Measurements from ENCODE around the gene GPRC5D.

Gene GPRC5D

GRCh38 chr12:12960639-12961209 lies 8.8 kb upstream of the GPRC5D start:
- no peak for TF ChIP-seq CTCF (IDR thresholded peaks at IDR 0.05)

GRCh38 chr12:12958886-12959285 lies 6.9 kb upstream of the GPRC5D start:
- TF ChIP-seq CTCF (IDR thresholded peaks at IDR 0.05), result no peak

- no peak for TF ChIP-seq CTCF (IDR thresholded peaks at IDR 0.05)
Measured at GRCh38 chr12:12954878-12955625, 3.1 kb upstream of the GPRC5D start.

- TF ChIP-seq CTCF (IDR thresholded peaks at IDR 0.05), result no peak
Measured at GRCh38 chr12:12954356-12954755, 2.4 kb upstream of the GPRC5D start.

- no peak for TF ChIP-seq CTCF (IDR thresholded peaks at IDR 0.05)
Measured at GRCh38 chr12:12951504-12951903, 466 bp downstream of the GPRC5D start.

GRCh38 chr12:12947902-12948301 lies 4.1 kb downstream of the GPRC5D start:
- TF ChIP-seq CTCF (IDR thresholded peaks at IDR 0.05), result no peak

GRCh38 chr12:12946686-12947355 lies 5.1 kb downstream of the GPRC5D start:
- no peak for TF ChIP-seq CTCF (IDR thresholded peaks at IDR 0.05)
